Panc1 (cell line): ENCODE measurements around the gene SDC3.

Experiments used
- CTCF ChIP-seq: fragments of 450-650 bp; IDR thresholded peaks from 2 replicates; pipeline ENCODE4 v1.5.1; 2017; ENCODE audit warnings: mild to moderate bottlenecking
- POLR2AphosphoS5 ChIP-seq: IDR thresholded peaks from 2 replicates; pipeline ENCODE4 v1.6.1; 2012; ENCODE audit warnings: mild to moderate bottlenecking, low read depth, low read length, moderate library complexity
- REST ChIP-seq, 2 experiments: IDR thresholded peaks; 2 replicates each; pipeline ENCODE4 v1.6.1; 2011 to 2012; ENCODE audit warnings: low read depth in 2 of 2, control low read depth in 1 of 2, low read length in 1 of 2, mild to moderate bottlenecking in 1 of 2, moderate library complexity in 1 of 2; ENCODE audit not compliant: insufficient read depth in 1 of 2

GRCh38 chr1:30864681-30865080, 43.9 kb downstream of the SDC3 start:
- TF ChIP-seq CTCF = no peak
- no peak for TF ChIP-seq POLR2AphosphoS5
- TF ChIP-seq REST (IDR thresholded peaks at IDR 0.05; ENCODE audit: insufficient read depth in 1 of 2, low read depth in 2 of 2, low read length in 1 of 2) = no peak
